Skeletal muscle satellite cell (primary cell): ENCODE measurements around the gene MUC3A. TPM values are rescaled to one million over a fixed set of nuclear protein-coding genes. Genes with fewer than 3 reads are reported as not detected.
A peak's percentile ranks its signal among the peaks of the same experiment; 100 is the strongest.
"Not testable (repeated sequence)": the region's sequence is repeated elsewhere in the genome, so short reads cannot be mapped to it uniquely, and the experiment has no call there.

Source experiments
- H3K27me3 ChIP-seq: 2 replicates; pipeline ENCODE4 v1.7.0; 2013; ENCODE audit warnings: low read length; ENCODE audit not compliant: control insufficient read depth, insufficient read depth
- H3K36me3 ChIP-seq: 2 replicates; pipeline ENCODE4 v1.7.0; 2013; ENCODE audit warnings: mild to moderate bottlenecking, control low read depth, low read length; ENCODE audit not compliant: insufficient read depth
- H3K4me1 ChIP-seq: 2 replicates; pipeline ENCODE4 v1.7.0; 2013; ENCODE audit warnings: low read length; ENCODE audit not compliant: control insufficient read depth, insufficient read depth
- H3K4me2 ChIP-seq: 2 replicates; pipeline ENCODE4 v1.7.0; 2013; ENCODE audit warnings: mild to moderate bottlenecking, low read length
- H3K4me3 ChIP-seq: 2 replicates; pipeline ENCODE4 v1.7.0; 2013; ENCODE audit warnings: low read length
- H3K9ac ChIP-seq: 2 replicates; pipeline ENCODE4 v1.7.0; 2013; ENCODE audit warnings: mild to moderate bottlenecking, low read depth, low read length, moderate library complexity
- H3K9me3 ChIP-seq: replicated peaks from 2 replicates; pipeline ENCODE4 v1.7.0; 2013; ENCODE audit warnings: mild to moderate bottlenecking, control low read depth, low read length
- small RNA-seq: library from RNA; depleted of rRNA; stranded (forward); fragments of <200 nt; gene quantifications from one replicate; pipeline ENCODE3, GENCODE V24; 2012

The MUC3A gene

DNA sequence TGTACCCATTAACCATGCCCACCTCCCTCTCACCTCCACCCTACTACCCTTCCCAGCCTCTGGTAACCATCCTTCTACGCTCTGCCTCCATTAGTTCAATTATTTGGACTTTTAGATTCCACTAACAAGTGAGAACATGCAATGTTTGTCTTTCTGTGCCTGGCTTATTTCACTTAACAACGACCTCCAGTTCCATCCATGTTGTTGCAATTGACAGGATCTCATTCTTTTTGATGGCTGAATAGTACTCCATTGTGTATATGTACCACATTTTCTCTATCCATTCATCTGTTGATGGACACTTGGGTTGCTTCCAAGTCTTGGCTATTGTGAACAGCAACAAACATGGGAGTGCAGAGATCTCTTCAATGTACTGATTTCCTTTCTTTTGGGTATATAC lies 58.0 kb downstream of the MUC3A start:
- H3K9ac ChIP-seq, H3K36me3 ChIP-seq, H3K27me3 ChIP-seq, H3K4me2 ChIP-seq, H3K4me1 ChIP-seq, H3K4me3 ChIP-seq, H3K9me3 ChIP-seq: not testable (repeated sequence)

GRCh38 chr7:101009629-101010028 lies 60.3 kb downstream of the MUC3A start:
- Histone ChIP-seq H3K4me2 (no peak overlapping the region), H3K9me3 (no peaks in the 10 kb centered on the region), H3K4me3 (no peak overlapping the region), H3K4me1 (no peaks in the 10 kb centered on the region), H3K36me3 (no peaks in the 10 kb centered on the region), H3K9ac (no peak overlapping the region), H3K27me3 (peaks cover 9% of the 10 kb centered on the region)

- Histone ChIP-seq H3K9me3 (no peaks in the 10 kb centered on the region), H3K27me3 (peaks cover 2% of the 10 kb centered on the region), H3K4me2 (no peak overlapping the region), H3K4me3 (no peak overlapping the region), H3K36me3 (no peaks in the 10 kb centered on the region), H3K9ac (no peak overlapping the region), H3K4me1 (peaks cover 5% of the 10 kb centered on the region)
Measured at GRCh38 chr7:101012931-101013330, 63.6 kb downstream of the MUC3A start.

DNA sequence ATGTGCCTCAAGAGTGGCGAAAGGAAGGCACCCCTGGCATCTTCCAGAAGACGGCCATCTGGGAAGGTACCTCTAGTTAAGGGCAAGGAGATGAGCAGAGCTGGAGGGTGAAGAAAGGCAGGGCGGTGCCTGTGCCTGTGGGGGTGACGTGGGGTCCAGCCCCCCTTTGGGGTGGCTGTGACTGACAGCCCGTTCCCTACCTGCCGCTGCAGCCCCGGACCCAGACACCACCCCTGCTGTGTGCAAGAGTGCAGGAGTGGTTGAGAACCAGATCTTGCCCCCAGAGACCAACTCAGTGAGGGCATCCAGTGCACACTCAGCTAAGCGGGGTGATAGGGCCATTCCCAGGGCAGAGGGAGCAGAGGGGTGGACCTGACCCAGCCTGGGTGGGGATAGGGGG lies 66.3 kb downstream of the MUC3A start:
- Histone ChIP-seq H3K36me3 (no peaks in the 10 kb centered on the region), H3K9ac (no peak overlapping the region), H3K4me2 (no peak overlapping the region), H3K9me3 (no peaks in the 10 kb centered on the region), H3K4me3 (no peak overlapping the region), H3K27me3 (peaks cover 4% of the 10 kb centered on the region), H3K4me1 (peaks cover 5% of the 10 kb centered on the region)

- H3K27me3 ChIP-seq: peaks cover 9% of the 10 kb centered on the region
- H3K36me3 ChIP-seq: no peaks in the 10 kb centered on the region
- peak overlapping the region; percentile 90 for H3K9ac ChIP-seq
- H3K4me2 ChIP-seq: peak overlapping the region; percentile 94
- H3K4me1 ChIP-seq: peaks cover 5% of the 10 kb centered on the region
- H3K4me3 ChIP-seq: peak overlapping the region; percentile 83
- no peaks in the 10 kb centered on the region for H3K9me3 ChIP-seq
Measured at GRCh38 chr7:101017064-101017777, 67.9 kb downstream of the MUC3A start.

Small RNA genes within 50 kb of the gene (small RNA-seq; reads per million reads assigned to genes)
- gene RN7SL549P: not detected
- not detected for gene RPS29P15
